HEK293T (cell line): ENCODE measurements around the gene DPH7.
"Not testable (repeated sequence)": the region's sequence is repeated elsewhere in the genome, so short reads cannot be mapped to it uniquely, and the experiment has no call there.

Source experiments
- CTCF ChIA-PET: fragments of 350-600 bp; formaldehyde crosslinking; extraction: SDS; loops from one replicate; lab custom pipeline; 2021; ENCODE audit warnings: antibody characterized with exemption, inconsistent platforms; lab: Yijun Ruan, JAX
- POLR2A ChIA-PET: fragments of 350-600 bp; formaldehyde crosslinking; extraction: SDS; loops from one replicate; lab custom pipeline; 2020; ENCODE audit warnings: antibody characterized with exemption, inconsistent platforms; lab: Yijun Ruan, JAX
- DNase-seq: peaks from one replicate; pipeline ENCODE4 v3.0.0; 2012; ENCODE audit warnings: mixed read lengths; ENCODE audit errors: extremely low spot score
- ARNT ChIP-seq: fragments of 450-650 bp; IDR thresholded peaks from 2 replicates; pipeline ENCODE4 v1.6.1; 2017; ENCODE audit warnings: mild to moderate bottlenecking
- BHLHE40 ChIP-seq: fragments of 450-650 bp; IDR thresholded peaks from 2 replicates; pipeline ENCODE4 v1.6.1; 2016; ENCODE audit warnings: mild to moderate bottlenecking, moderate library complexity, borderline replicate concordance
- CTBP1 ChIP-seq: fragments of 450-650 bp; IDR thresholded peaks from 2 replicates; pipeline ENCODE4 v1.6.1; 2016; ENCODE audit warnings: borderline replicate concordance
- ELF4 ChIP-seq: fragments of 450-650 bp; IDR thresholded peaks from 2 replicates; pipeline ENCODE4 v1.6.1; 2017; ENCODE audit warnings: antibody characterized with exemption
- FOXA1 ChIP-seq: fragments of 450-650 bp; IDR thresholded peaks from 2 replicates; pipeline ENCODE4 v1.6.1; 2016; ENCODE audit warnings: mild to moderate bottlenecking
- FOXK2 ChIP-seq: fragments of 450-650 bp; IDR thresholded peaks from 2 replicates; pipeline ENCODE4 v1.6.1; 2016; ENCODE audit warnings: mild to moderate bottlenecking
- FOXM1 ChIP-seq: fragments of 450-650 bp; IDR thresholded peaks from 2 replicates; pipeline ENCODE4 v1.6.1; 2017; ENCODE audit warnings: mild to moderate bottlenecking, borderline replicate concordance
- HDGF ChIP-seq: fragments of 450-650 bp; IDR thresholded peaks from 2 replicates; pipeline ENCODE4 v1.6.1; 2017; ENCODE audit warnings: antibody characterized with exemption, borderline replicate concordance
- L3MBTL2 ChIP-seq: fragments of 450-650 bp; conservative IDR thresholded peaks from 2 replicates; pipeline ENCODE4 v1.6.1; 2016; ENCODE audit warnings: mild to moderate bottlenecking
- LEF1 ChIP-seq: fragments of 450-650 bp; IDR thresholded peaks from 2 replicates; pipeline ENCODE4 v1.6.1; 2017; ENCODE audit warnings: mild to moderate bottlenecking, borderline replicate concordance
- NFRKB ChIP-seq: fragments of 450-650 bp; IDR thresholded peaks from 2 replicates; pipeline ENCODE4 v1.6.1; 2016; ENCODE audit warnings: mild to moderate bottlenecking, moderate library complexity
- SP1 ChIP-seq: fragments of 450-650 bp; IDR thresholded peaks from 2 replicates; pipeline ENCODE4 v1.6.1; 2017
- SUZ12 ChIP-seq: fragments of 450-650 bp; IDR thresholded peaks from 2 replicates; pipeline ENCODE4 v1.6.1; 2016; ENCODE audit warnings: mild to moderate bottlenecking
- TARDBP ChIP-seq: fragments of 450-650 bp; IDR thresholded peaks from 2 replicates; pipeline ENCODE4 v1.6.1; 2016
- ZNF384 ChIP-seq: fragments of 450-650 bp; IDR thresholded peaks from 2 replicates; pipeline ENCODE4 v1.6.1; 2016
- TF ChIP-seq, protein P1 (sequence below): fragments of 450-650 bp; IDR thresholded peaks from 2 replicates; pipeline ENCODE4 v1.6.1; 2016

Gene DPH7

DNA sequence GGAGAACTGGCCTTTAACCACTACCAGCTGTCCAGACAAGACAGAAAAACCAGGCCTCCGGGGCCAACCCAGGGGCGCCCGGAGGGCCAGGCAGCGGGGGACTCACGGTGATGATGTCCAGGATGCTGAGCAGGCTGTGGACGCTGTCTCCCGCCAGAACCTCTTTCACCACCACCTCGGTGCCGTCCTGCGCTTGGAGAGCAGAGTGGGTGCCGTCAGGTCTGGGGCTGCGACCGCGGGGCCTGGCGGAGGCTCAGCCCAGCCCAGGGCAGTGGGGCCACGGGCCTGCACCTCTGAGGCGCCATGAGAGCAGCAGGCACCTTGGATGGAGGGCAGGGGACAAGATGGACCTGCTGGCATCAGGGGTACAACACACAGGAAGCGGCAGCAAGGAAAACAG is 38.2 kb downstream of the DPH7 start:
- no peak for DNase-seq
- ChIA-PET CTCF (no interaction called here), POLR2A (no interaction called here)
- TF ChIP-seq ELF4 (no peak), CTBP1 (no peak), LEF1 (no peak), L3MBTL2 (no peak), SP1 (no peak), NFRKB (no peak), FOXA1 (no peak), BHLHE40 (no peak)

DNA sequence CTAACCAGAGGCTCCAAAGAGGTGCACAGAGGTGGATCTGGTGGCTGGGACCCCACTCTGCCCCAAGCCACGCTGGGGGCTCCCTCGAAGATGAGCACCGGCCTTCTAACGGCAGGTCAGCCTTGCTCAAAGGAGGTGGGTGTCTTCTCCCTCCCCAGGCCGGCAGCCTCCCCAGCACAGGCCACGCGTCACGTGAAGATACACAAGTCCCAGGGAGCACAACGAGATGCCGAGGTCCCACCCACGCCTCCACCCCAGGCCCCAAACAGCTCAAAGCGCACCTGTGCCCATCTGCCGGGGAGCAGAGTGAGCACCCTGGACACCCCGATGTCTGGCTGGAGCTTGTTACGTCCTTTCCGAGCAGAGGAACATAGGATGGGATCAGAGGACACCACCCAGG is 40.7 kb downstream of the DPH7 start:
- TF ChIP-seq NFRKB (no peak), L3MBTL2 (no peak), FOXM1 (no peak), CTBP1 (no peak), HDGF (no peak), LEF1 (no peak), BHLHE40 (no peak), ARNT (no peak), SP1 (no peak), ZNF384 (no peak), ELF4 (no peak), TARDBP (no peak), FOXK2 (no peak)
- TF ChIP-seq, protein P1, sequence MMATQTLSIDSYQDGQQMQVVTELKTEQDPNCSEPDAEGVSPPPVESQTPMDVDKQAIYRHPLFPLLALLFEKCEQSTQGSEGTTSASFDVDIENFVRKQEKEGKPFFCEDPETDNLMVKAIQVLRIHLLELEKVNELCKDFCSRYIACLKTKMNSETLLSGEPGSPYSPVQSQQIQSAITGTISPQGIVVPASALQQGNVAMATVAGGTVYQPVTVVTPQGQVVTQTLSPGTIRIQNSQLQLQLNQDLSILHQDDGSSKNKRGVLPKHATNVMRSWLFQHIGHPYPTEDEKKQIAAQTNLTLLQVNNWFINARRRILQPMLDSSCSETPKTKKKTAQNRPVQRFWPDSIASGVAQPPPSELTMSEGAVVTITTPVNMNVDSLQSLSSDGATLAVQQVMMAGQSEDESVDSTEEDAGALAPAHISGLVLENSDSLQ: no peak
- ChIA-PET POLR2A (no interaction called here), CTCF (interaction anchor here (0.6 to 0.7 kb wide), 2 partner anchors 11 to 216 kb away, joined by 3 to 4 read pairs; no protein-coding TSS in a partner anchor)
- no peak for DNase-seq

DNA sequence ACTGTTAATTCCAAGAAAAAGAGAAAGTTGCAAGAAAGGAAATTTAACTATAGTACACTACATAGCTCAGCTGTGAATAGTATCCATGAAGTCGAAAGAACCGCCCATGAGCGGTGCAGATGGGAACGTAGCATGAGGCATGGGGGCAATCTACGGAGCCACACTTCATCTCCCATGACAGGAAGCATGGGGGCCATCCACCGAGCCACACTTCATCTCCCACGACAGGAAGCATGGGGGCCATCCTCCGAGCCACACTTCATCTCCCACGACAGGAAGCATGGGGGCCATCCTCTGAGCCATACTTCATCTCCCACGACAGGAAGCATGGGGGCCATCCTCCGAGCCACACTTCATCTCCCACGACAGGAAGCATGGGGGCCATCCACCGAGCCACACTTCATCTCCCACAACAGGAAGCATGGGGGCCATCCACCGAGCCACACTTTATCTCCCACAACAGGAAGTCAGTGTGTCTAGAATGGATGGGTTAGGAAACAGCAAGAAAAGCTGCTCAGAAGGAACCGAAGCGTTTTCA is 42.1 kb downstream of the DPH7 start:
- CTCF ChIA-PET: interaction anchor here (0.6 kb wide), 1 partner anchor 10 kb away, joined by 3 read pairs; no protein-coding TSS in a partner anchor
- not testable (repeated sequence) for DNase-seq

DNA sequence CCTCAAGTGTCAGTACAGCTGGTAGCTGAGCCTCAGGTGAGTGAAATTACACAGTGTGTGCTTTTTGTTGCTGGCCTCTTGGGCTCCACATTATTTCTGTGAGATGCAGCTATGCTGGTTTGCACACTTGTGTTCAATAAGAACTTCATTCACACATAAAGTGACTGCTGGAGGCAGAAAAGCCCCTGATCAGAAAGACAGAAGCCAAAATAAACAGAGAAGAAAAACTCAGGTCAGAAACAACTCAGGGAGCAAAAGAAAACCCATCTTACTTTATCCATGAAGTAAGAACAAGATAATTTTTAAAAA is 43.7 kb downstream of the DPH7 start:
- ChIA-PET CTCF (interaction anchor here (0.5 to 1.4 kb wide), 6 partner anchors 9 to 248 kb away, joined by 3 to 5 read pairs (median 3); no protein-coding TSS in a partner anchor), POLR2A (interaction anchor here (1.0 to 1.3 kb wide), 2 partner anchors 15 to 17 kb away, joined by 5 to 6 read pairs; partner anchors contain the start of genes MRPL41 and PNPLA7)
- DNase-seq: no peak
- TF ChIP-seq CTBP1 (no peak), ZNF384 (no peak), ARNT (no peak), SUZ12 (no peak), FOXM1 (no peak), FOXK2 (no peak), NFRKB (no peak), FOXA1 (no peak), BHLHE40 (no peak), ELF4 (no peak), LEF1 (no peak), TARDBP (no peak), HDGF (no peak)
- TF ChIP-seq, protein P1: no peak

More for the DNA sequence above, 42.1 kb downstream of the DPH7 start:
- POLR2A ChIA-PET: not testable (repeated sequence)

DNA sequence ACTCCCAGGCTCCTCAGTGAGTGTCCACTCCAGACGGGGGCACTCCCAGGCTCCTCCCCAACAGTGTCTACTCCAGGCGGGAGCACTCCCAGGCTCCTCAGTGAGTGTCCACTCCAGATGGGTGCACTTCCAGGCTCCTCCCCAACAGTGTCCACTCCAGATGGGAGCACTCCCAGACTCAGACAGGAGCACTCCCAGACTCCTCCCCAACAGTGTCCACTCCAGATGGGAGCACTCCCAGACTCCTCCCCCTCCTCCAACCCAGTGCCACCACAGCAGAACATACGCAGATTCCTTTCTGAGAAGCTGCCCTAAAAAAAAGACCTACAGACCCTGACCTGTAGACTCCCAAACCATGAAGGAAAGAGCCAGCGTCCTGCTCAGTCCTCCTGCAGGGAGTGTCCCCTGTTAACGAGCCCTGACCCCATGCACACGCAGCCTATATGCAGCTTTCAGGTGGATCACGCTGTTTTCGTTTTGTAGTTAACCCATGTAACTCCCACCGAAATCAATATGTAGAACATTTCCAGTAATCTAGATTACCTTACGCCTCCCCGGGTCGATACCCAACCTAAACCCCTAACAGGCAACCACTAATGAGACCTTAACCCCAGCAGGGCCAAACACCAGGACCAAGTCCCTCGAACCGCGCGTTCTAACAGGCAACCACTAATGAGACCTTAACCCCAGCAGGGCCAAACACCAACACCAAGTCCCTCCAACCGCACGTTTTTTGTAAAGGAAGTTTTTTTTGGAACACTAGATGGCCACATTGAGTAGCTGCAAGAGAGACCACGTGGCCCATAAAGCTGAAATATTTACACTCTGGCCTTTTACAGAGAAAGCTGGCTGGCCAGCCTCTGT is 44.2 kb downstream of the DPH7 start:
- POLR2A ChIA-PET: interaction anchor here (1.0 to 1.3 kb wide), 2 partner anchors 16 to 18 kb away, joined by 5 to 6 read pairs; partner anchors contain the start of genes MRPL41 and PNPLA7
- TF ChIP-seq FOXK2 (no peak), ELF4 (no peak), LEF1 (no peak), SUZ12 (no peak), SP1 (no peak), BHLHE40 (no peak), CTBP1 (no peak), L3MBTL2 (peak; percentile 80), HDGF (no peak), NFRKB (no peak), ZNF384 (0 out of 2 replicates have a peak, but pooled peaks have one; percentile 49), TARDBP (no peak), FOXA1 (no peak), ARNT (no peak), FOXM1 (no peak)
- TF ChIP-seq, protein P1: peak; percentile 36; the same call in 1 of the 2 replicates
- DNase-seq: peak; percentile 69
- CTCF ChIA-PET: interaction anchor here (0.5 to 1.4 kb wide), 6 partner anchors 9 to 248 kb away, joined by 3 to 5 read pairs (median 3); no protein-coding TSS in a partner anchor

DNA sequence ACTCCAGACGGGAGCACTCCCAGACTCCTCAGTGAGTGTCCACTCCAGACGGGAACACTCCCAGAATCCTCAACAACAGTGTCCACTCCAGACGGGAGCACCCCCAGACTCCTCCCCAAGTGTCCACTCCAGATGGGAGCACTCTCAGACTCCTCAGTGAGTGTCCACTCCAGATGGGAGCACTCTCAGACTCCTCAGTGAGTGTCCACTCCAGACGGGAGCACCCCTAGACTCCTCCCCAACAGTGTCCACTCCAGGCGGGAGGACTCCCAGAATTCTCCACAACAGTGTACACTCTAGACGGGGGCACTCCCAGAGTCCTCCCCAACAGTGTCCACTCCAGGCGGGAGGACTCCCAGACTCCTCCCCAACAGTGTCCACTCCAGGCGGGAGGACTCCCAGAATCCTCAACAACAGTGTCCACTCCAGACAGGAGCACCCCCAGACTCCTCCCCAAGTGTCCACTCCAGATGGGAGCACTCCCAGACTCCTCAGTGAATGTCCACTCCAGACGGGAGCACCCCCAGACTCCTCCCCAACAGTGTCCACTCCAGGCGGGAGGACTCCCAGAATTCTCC is 45.7 kb downstream of the DPH7 start:
- POLR2A ChIA-PET, DNase-seq: not testable (repeated sequence)
- CTCF ChIA-PET: interaction anchor here (1.1 kb wide), 1 partner anchor 9 kb away, joined by 3 read pairs; no protein-coding TSS in a partner anchor
